HEK293T (cell line): ENCODE measurements around the gene STXBP2.

ENCODE experiments used
- ARNT ChIP-seq: fragments of 450-650 bp; IDR thresholded peaks from 2 replicates; pipeline ENCODE4 v1.6.1; 2017; ENCODE audit warnings: mild to moderate bottlenecking
- BHLHE40 ChIP-seq: fragments of 450-650 bp; IDR thresholded peaks from 2 replicates; pipeline ENCODE4 v1.6.1; 2016; ENCODE audit warnings: mild to moderate bottlenecking, moderate library complexity, borderline replicate concordance
- ELF4 ChIP-seq: fragments of 450-650 bp; IDR thresholded peaks from 2 replicates; pipeline ENCODE4 v1.6.1; 2017; ENCODE audit warnings: antibody characterized with exemption
- FOXA1 ChIP-seq: fragments of 450-650 bp; IDR thresholded peaks from 2 replicates; pipeline ENCODE4 v1.6.1; 2016; ENCODE audit warnings: mild to moderate bottlenecking
- FOXK2 ChIP-seq: fragments of 450-650 bp; IDR thresholded peaks from 2 replicates; pipeline ENCODE4 v1.6.1; 2016; ENCODE audit warnings: mild to moderate bottlenecking
- FOXM1 ChIP-seq: fragments of 450-650 bp; IDR thresholded peaks from 2 replicates; pipeline ENCODE4 v1.6.1; 2017; ENCODE audit warnings: mild to moderate bottlenecking, borderline replicate concordance
- PKNOX1 ChIP-seq: fragments of 450-650 bp; IDR thresholded peaks from 2 replicates; pipeline ENCODE4 v1.6.1; 2016
- SP1 ChIP-seq: fragments of 450-650 bp; IDR thresholded peaks from 2 replicates; pipeline ENCODE4 v1.6.1; 2017
- SUZ12 ChIP-seq: fragments of 450-650 bp; IDR thresholded peaks from 2 replicates; pipeline ENCODE4 v1.6.1; 2016; ENCODE audit warnings: mild to moderate bottlenecking
- ZNF384 ChIP-seq: fragments of 450-650 bp; IDR thresholded peaks from 2 replicates; pipeline ENCODE4 v1.6.1; 2016

- no peak for TF ChIP-seq ZNF384
- TF ChIP-seq SUZ12: no peak
- no peak for TF ChIP-seq ARNT
- TF ChIP-seq FOXM1: no peak
- no peak for TF ChIP-seq FOXK2
- no peak for TF ChIP-seq FOXA1
- no peak for TF ChIP-seq BHLHE40
- no peak for TF ChIP-seq PKNOX1
- no peak for TF ChIP-seq SP1
- TF ChIP-seq ELF4: no peak
Observed at GRCh38 chr19:7654401-7654800, 17.5 kb downstream of the STXBP2 start.
